ENCODE results near the gene ZSCAN20.
A peak's percentile ranks its signal among the peaks of the same experiment; 100 is the strongest.

ZSCAN20 gene

GRCh38 chr1:33439662-33440061 is 32.8 kb upstream of the ZSCAN20 start:
- Histone ChIP-seq H3K18ac (ENCODE audit: low read depth in 1 of 2, low read length in 2 of 2) (peak overlapping the region in 1 of 2 experiments; percentile 34), H3K23ac (ENCODE audit: low read length in 2 of 2) (no peak overlapping the region), H2AFZ (ENCODE audit: low read depth, low read length) (no peak overlapping the region), H2BK120ac (ENCODE audit: low read depth, low read length) (no peak overlapping the region), H3K9ac (ENCODE audit: low read length) (peak overlapping the region; percentile 34), H2BK12ac (ENCODE audit: low read length in 2 of 2) (peak overlapping the region; percentile 9 to 37), H3K4me1 (ENCODE audit: control insufficient read depth, insufficient read depth, low read depth, low read length) (peaks cover 13% of the 10 kb centered on the region), H4K8ac (ENCODE audit: low read length) (no peak overlapping the region), H3K36me3 (ENCODE audit: control insufficient read depth in 1 of 2, insufficient read depth in 2 of 2, low read depth in 1 of 2, low read length in 2 of 2) (no peaks in the 10 kb centered on the region), H3K27me3 (ENCODE audit: control insufficient read depth in 1 of 2, insufficient read depth in 1 of 2, low read length in 2 of 2) (no peaks in the 10 kb centered on the region), H2AK5ac (ENCODE audit: low read length, severe bottlenecking) (no peak overlapping the region), H3K9me3 (ENCODE audit: control insufficient read depth, low read length) (no peaks in the 10 kb centered on the region), H3K4ac (ENCODE audit: low read depth in 1 of 2, low read length in 2 of 2) (no peak overlapping the region), H3K14ac (ENCODE audit: low read length in 2 of 2) (no peak overlapping the region), H3K4me3 (ENCODE audit: insufficient read depth in 1 of 2, low read depth in 1 of 2, low read length in 2 of 2) (no peak overlapping the region), H2BK5ac (ENCODE audit: low read depth, low read length, poor library complexity, severe bottlenecking) (no peak overlapping the region), H3K4me2 (ENCODE audit: low read length, poor library complexity, severe bottlenecking) (no peak overlapping the region), H3K79me1 (replicated peaks; ENCODE audit: low read length, poor library complexity, severe bottlenecking) (no peaks in the 10 kb centered on the region), H3K27ac (ENCODE audit: low read length, poor library complexity, severe bottlenecking) (no peak overlapping the region), H4K91ac (ENCODE audit: low read length) (no peak overlapping the region), H2BK15ac (ENCODE audit: low read depth, poor library complexity, severe bottlenecking) (no peak overlapping the region)
- DNase-seq, result no peak
- 28% methylated on average over 1 of the region's 1 CpG for WGBS

DNA sequence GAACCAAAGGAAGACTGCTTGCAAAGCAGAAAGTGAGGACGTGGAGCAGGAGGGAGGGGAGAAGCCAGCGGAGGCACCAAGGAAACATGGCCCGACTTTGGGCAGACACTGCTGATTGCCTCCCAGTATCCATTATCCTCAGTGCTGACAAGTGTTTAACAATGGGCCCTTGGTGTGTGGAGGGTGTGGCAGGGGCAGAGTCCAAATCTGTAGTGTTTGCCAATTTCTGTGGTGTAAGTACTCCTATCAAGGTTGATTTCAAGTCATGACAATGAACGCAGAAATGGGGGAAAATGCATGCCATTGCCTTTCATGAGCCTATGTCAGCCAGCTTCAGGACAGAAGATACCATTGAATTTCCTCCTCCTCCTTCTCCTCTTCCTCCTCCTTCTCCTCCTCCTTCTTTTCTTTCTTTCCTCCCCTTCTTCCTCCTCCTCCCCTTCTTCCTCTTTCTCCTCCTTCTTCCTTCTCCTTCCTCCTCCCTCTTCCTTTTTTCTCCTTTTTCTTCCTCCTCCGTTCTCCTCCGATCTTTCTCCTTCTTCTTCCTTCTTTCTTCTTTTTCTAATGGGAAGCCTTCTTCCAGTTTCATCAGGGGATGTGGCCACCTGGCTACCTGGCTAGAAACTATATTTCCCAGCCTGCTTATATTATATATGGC is 31.2 kb upstream of the ZSCAN20 start:
- Histone ChIP-seq H3K9me3 (ENCODE audit: control insufficient read depth, low read length) (no peaks in the 10 kb centered on the region), H2AFZ (ENCODE audit: low read depth, low read length) (no peak overlapping the region), H2BK5ac (ENCODE audit: low read depth, low read length, poor library complexity, severe bottlenecking) (no peak overlapping the region), H3K9ac (ENCODE audit: low read length) (no peak overlapping the region), H3K23ac (ENCODE audit: low read length in 2 of 2) (no peak overlapping the region), H3K4me3 (ENCODE audit: insufficient read depth in 1 of 2, low read depth in 1 of 2, low read length in 2 of 2) (no peak overlapping the region), H3K27me3 (ENCODE audit: control insufficient read depth in 1 of 2, insufficient read depth in 1 of 2, low read length in 2 of 2) (no peaks in the 10 kb centered on the region), H3K27ac (ENCODE audit: low read length, poor library complexity, severe bottlenecking) (no peak overlapping the region), H2AK5ac (ENCODE audit: low read length, severe bottlenecking) (peak overlapping the region; percentile 23), H3K4ac (ENCODE audit: low read depth in 1 of 2, low read length in 2 of 2) (peak overlapping the region in 1 of 2 experiments; percentile 22), H2BK120ac (ENCODE audit: low read depth, low read length) (no peak overlapping the region), H3K79me1 (replicated peaks; ENCODE audit: low read length, poor library complexity, severe bottlenecking) (no peaks in the 10 kb centered on the region), H2BK15ac (ENCODE audit: low read depth, poor library complexity, severe bottlenecking) (no peak overlapping the region), H3K4me1 (ENCODE audit: control insufficient read depth, insufficient read depth, low read depth, low read length) (peaks cover 10% of the 10 kb centered on the region), H4K8ac (ENCODE audit: low read length) (no peak overlapping the region), H3K14ac (ENCODE audit: low read length in 2 of 2) (no peak overlapping the region), H3K4me2 (ENCODE audit: low read length, poor library complexity, severe bottlenecking) (no peak overlapping the region), H3K36me3 (ENCODE audit: control insufficient read depth in 1 of 2, insufficient read depth in 2 of 2, low read depth in 1 of 2, low read length in 2 of 2) (no peaks in the 10 kb centered on the region), H3K18ac (ENCODE audit: low read depth in 1 of 2, low read length in 2 of 2) (peak overlapping the region; percentile 37 to 40), H4K91ac (ENCODE audit: low read length) (no peak overlapping the region), H2BK12ac (ENCODE audit: low read length in 2 of 2) (peak overlapping the region; percentile 27 to 64)
- WGBS, result 98% methylated on average over 6 of the region's 6 CpGs
- DNase-seq, result no peak

DNA sequence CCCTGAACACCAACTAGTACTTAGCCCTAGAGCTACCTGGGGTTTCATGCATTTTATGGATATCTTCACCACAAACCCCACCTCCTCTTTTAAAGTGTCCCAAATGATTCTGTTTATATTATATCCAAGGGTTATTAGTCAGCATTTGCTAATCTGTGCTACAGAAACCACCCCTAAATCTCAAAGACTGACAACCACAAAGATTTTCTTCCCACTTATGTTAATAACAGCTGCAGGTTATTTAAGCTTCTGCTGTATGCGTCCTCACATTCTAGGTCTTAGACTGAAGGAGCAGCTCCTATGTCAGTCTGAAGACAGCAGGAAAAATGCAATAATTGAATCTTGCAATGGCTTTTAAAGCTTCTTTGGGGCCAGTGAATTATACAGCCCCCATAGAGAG is 30.3 kb upstream of the ZSCAN20 start:
- H3K4me2 ChIP-seq (ENCODE audit: low read length, poor library complexity, severe bottlenecking), result no peak overlapping the region
- 13% methylated on average over 1 of the region's 1 CpG for WGBS
- no peak overlapping the region for H2BK12ac ChIP-seq (ENCODE audit: low read length in 2 of 2)
- peak; percentile 61 for DNase-seq
- no peak overlapping the region for H2BK15ac ChIP-seq (ENCODE audit: low read depth, poor library complexity, severe bottlenecking)
- H4K8ac ChIP-seq (ENCODE audit: low read length), result no peak overlapping the region
- H2AFZ ChIP-seq (ENCODE audit: low read depth, low read length), result no peak overlapping the region
- H3K9me3 ChIP-seq (ENCODE audit: control insufficient read depth, low read length), result no peaks in the 10 kb centered on the region
- no peak overlapping the region for H2BK5ac ChIP-seq (ENCODE audit: low read depth, low read length, poor library complexity, severe bottlenecking)
- H3K4me1 ChIP-seq (ENCODE audit: control insufficient read depth, insufficient read depth, low read depth, low read length), result peaks cover 7% of the 10 kb centered on the region
- no peak overlapping the region for H3K9ac ChIP-seq (ENCODE audit: low read length)
- H3K36me3 ChIP-seq (ENCODE audit: control insufficient read depth in 1 of 2, insufficient read depth in 2 of 2, low read depth in 1 of 2, low read length in 2 of 2), result no peaks in the 10 kb centered on the region
- no peak overlapping the region for H3K18ac ChIP-seq (ENCODE audit: low read depth in 1 of 2, low read length in 2 of 2)
- no peak overlapping the region for H3K27ac ChIP-seq (ENCODE audit: low read length, poor library complexity, severe bottlenecking)
- no peaks in the 10 kb centered on the region for H3K27me3 ChIP-seq (ENCODE audit: control insufficient read depth in 1 of 2, insufficient read depth in 1 of 2, low read length in 2 of 2)
- no peak overlapping the region for H3K23ac ChIP-seq (ENCODE audit: low read length in 2 of 2)
- H3K14ac ChIP-seq (ENCODE audit: low read length in 2 of 2), result no peak overlapping the region
- H4K91ac ChIP-seq (ENCODE audit: low read length), result no peak overlapping the region
- H3K4ac ChIP-seq (ENCODE audit: low read depth in 1 of 2, low read length in 2 of 2), result no peak overlapping the region
- no peak overlapping the region for H2BK120ac ChIP-seq (ENCODE audit: low read depth, low read length)
- H2AK5ac ChIP-seq (ENCODE audit: low read length, severe bottlenecking), result no peak overlapping the region
- no peaks in the 10 kb centered on the region for H3K79me1 ChIP-seq (replicated peaks; ENCODE audit: low read length, poor library complexity, severe bottlenecking)
- no peak overlapping the region for H3K4me3 ChIP-seq (ENCODE audit: insufficient read depth in 1 of 2, low read depth in 1 of 2, low read length in 2 of 2)

DNA sequence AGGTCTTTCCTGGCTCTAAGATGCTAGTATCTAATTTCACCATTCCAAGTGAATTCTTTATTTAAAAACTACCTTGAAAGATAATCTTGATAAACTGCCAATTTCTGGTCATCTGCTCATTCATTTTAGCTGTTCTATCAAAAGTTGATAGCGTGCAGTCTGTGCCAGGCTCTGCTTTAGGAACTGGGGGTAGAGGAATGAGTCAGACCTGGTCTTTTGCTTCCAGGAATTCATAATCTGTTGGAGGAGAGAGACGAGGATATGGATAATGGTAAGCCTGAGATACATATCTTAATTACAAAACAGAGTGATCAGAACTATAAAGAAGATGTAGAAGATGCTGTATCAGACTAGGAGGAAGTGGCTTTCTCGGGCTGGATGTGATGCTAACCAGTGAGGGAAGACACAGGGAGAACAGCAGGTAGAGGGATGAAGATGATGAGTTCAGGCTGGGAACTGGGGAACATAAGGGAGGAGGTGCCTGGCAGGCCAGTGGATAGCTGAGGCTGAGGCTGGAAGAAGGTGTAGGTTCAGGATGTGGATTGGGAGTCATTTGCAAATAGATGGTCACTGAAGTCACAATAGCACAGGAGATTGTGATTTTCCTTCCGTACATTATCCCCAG is 29.3 kb upstream of the ZSCAN20 start:
- H4K91ac ChIP-seq (ENCODE audit: low read length), result peak overlapping the region; percentile 74
- peak overlapping the region in 1 of 2 experiments; percentile 39 for H3K4me3 ChIP-seq (ENCODE audit: insufficient read depth in 1 of 2, low read depth in 1 of 2, low read length in 2 of 2)
- peak overlapping the region in 1 of 2 experiments; percentile 95 for H3K14ac ChIP-seq (ENCODE audit: low read length in 2 of 2)
- 20% methylated on average over 3 of the region's 4 CpGs for WGBS
- H3K27me3 ChIP-seq (ENCODE audit: control insufficient read depth in 1 of 2, insufficient read depth in 1 of 2, low read length in 2 of 2), result no peaks in the 10 kb centered on the region
- no peak overlapping the region for H2BK15ac ChIP-seq (ENCODE audit: low read depth, poor library complexity, severe bottlenecking)
- H2BK120ac ChIP-seq (ENCODE audit: low read depth, low read length), result peak overlapping the region; percentile 23
- H2AFZ ChIP-seq (ENCODE audit: low read depth, low read length), result no peak overlapping the region
- no peak overlapping the region for H3K4me2 ChIP-seq (ENCODE audit: low read length, poor library complexity, severe bottlenecking)
- no peaks in the 10 kb centered on the region for H3K36me3 ChIP-seq (ENCODE audit: control insufficient read depth in 1 of 2, insufficient read depth in 2 of 2, low read depth in 1 of 2, low read length in 2 of 2)
- H3K4ac ChIP-seq (ENCODE audit: low read depth in 1 of 2, low read length in 2 of 2), result peak overlapping the region; percentile 52 to 77
- H3K9me3 ChIP-seq (ENCODE audit: control insufficient read depth, low read length), result no peaks in the 10 kb centered on the region
- DNase-seq, result peak; percentile 74
- H2BK5ac ChIP-seq (ENCODE audit: low read depth, low read length, poor library complexity, severe bottlenecking), result no peak overlapping the region
- H3K4me1 ChIP-seq (ENCODE audit: control insufficient read depth, insufficient read depth, low read depth, low read length), result peaks cover 7% of the 10 kb centered on the region
- H4K8ac ChIP-seq (ENCODE audit: low read length), result peak overlapping the region; percentile 81
- peak overlapping the region; percentile 45 for H3K9ac ChIP-seq (ENCODE audit: low read length)
- peak overlapping the region; percentile 79 to 85 for H3K18ac ChIP-seq (ENCODE audit: low read depth in 1 of 2, low read length in 2 of 2)
- no peak overlapping the region for H2AK5ac ChIP-seq (ENCODE audit: low read length, severe bottlenecking)
- H3K23ac ChIP-seq (ENCODE audit: low read length in 2 of 2), result no peak overlapping the region
- H3K79me1 ChIP-seq (replicated peaks; ENCODE audit: low read length, poor library complexity, severe bottlenecking), result no peaks in the 10 kb centered on the region
- H3K27ac ChIP-seq (ENCODE audit: low read length, poor library complexity, severe bottlenecking), result peak overlapping the region; percentile 15
- H2BK12ac ChIP-seq (ENCODE audit: low read length in 2 of 2), result peak overlapping the region; percentile 91 to 96
